Ascending aorta (tissue), 2 donors: ENCODE measurements around the gene ITGB7. TPM values are rescaled to one million over a fixed set of nuclear protein-coding genes. Genes with fewer than 3 reads are reported as not detected.

Experiments used
- DNase-seq, 2 donors: peaks; one replicate each; pipeline ENCODE4 v3.0.0-alpha.2; 2019; ENCODE audit warnings: low spot score in 2 of 2
- H3K27ac ChIP-seq, 2 donors: fragments of 200-600 bp; sonication (generic); one replicate each; pipeline ENCODE4 v1.5.1; 2016 to 2017; ENCODE audit warnings: mild to moderate bottlenecking in 1 of 2
- H3K27me3 ChIP-seq: fragments of 200-600 bp; sonication (generic); one replicate; pipeline ENCODE4 v1.5.1; 2017
- H3K36me3 ChIP-seq, 2 donors: fragments of 200-600 bp; sonication (generic); one replicate each; pipeline ENCODE4 v1.5.1; 2016
- H3K4me1 ChIP-seq, 2 donors: fragments of 200-600 bp; sonication (generic); one replicate each; pipeline ENCODE4 v1.5.1; 2016 to 2017; ENCODE audit warnings: mild to moderate bottlenecking in 1 of 2
- H3K4me3 ChIP-seq, 2 donors: fragments of 200-600 bp; sonication (generic); one replicate each; pipeline ENCODE4 v1.5.1; 2016 to 2017; ENCODE audit warnings: mild to moderate bottlenecking in 1 of 2
- H3K9me3 ChIP-seq, 2 donors: fragments of 200-600 bp; sonication (generic); one replicate each; pipeline ENCODE4 v1.5.1; 2016
- CTCF ChIP-seq, 3 experiments: fragments of 200-600 bp in 2 of 3; fragments of 450-650 bp in 1 of 3; sonication (generic) in 2 of 3; IDR thresholded peaks; one replicate each; pipeline ENCODE4 v1.5.1; 2016 to 2019; ENCODE audit warnings: antibody characterized with exemption in 3 of 3, mild to moderate bottlenecking in 1 of 3, moderate library complexity in 1 of 3
- intact Hi-C: fragments of 100-400 bp; cut with DNase I; formaldehyde crosslinking; loops from one replicate; pipeline ENCODE4 v1.15.1; 2023
- total RNA-seq: library from RNA; depleted of rRNA; stranded (reverse); fragments of >200 nt; gene quantifications from one replicate; pipeline ENCODE4 v1.1.0, GENCODE V29; 2016

ITGB7 gene
- total RNA-seq, 1 donor from 2014 or later = 1.6 TPM

GRCh38 chr12:53221203-53222080 is 14.4 kb upstream of the ITGB7 start:
- peak overlapping the region; percentile 85 to 90 for H3K4me3 ChIP-seq
- no peaks in the 10 kb centered on the region for H3K9me3 ChIP-seq
- no peaks in the 10 kb centered on the region for H3K36me3 ChIP-seq
- peak; percentile 7 to 19 (median 12) for TF ChIP-seq CTCF (IDR thresholded peaks at IDR 0.05)
- H3K27me3 ChIP-seq = no peaks in the 10 kb centered on the region
- intact Hi-C loops = loop anchor here (1.0 to 10.0 kb wide), 3 partner anchors 10 to 1177 kb away; partner anchors contain the start of gene ESPL1
- H3K4me1 ChIP-seq = peaks cover 35 to 59% of the 10 kb centered on the region in 2 donors
- peak in 1 of 2 donors; percentile 85 for DNase-seq
- H3K27ac ChIP-seq = peak overlapping the region; percentile 92 to 96

- intact Hi-C loops = loop anchor here (1.0 to 10.0 kb wide), 3 partner anchors 11 to 1176 kb away; partner anchors contain the start of gene ESPL1
- no peak for TF ChIP-seq CTCF (IDR thresholded peaks at IDR 0.05)
- peak; percentile 61 to 94 for DNase-seq
- Histone ChIP-seq H3K36me3 (no peaks in the 10 kb centered on the region), H3K4me1 (peaks cover 35 to 56% of the 10 kb centered on the region in 2 donors), H3K27me3 (no peaks in the 10 kb centered on the region), H3K9me3 (no peaks in the 10 kb centered on the region), H3K4me3 (peak overlapping the region; percentile 85 to 90), H3K27ac (peak overlapping the region; percentile 92 to 96)
These were observed 13.7 kb upstream of the ITGB7 start for GRCh38 chr12:53220694-53221202.

GRCh38 chr12:53219956-53220693 is 13.1 kb upstream of the ITGB7 start:
- peak in 1 of 2 donors; percentile 82 for DNase-seq
- intact Hi-C loops = loop anchor here (2.0 to 10.0 kb wide), 3 partner anchors 49 to 1175 kb away; partner anchors contain the start of genes ESPL1 and PFDN5
- peaks cover 31 to 56% of the 10 kb centered on the region in 2 donors for H3K4me1 ChIP-seq
- peak overlapping the region; percentile 80 to 96 for H3K27ac ChIP-seq
- no peaks in the 10 kb centered on the region for H3K9me3 ChIP-seq
- peak overlapping the region; percentile 85 to 90 for H3K4me3 ChIP-seq
- no peaks in the 10 kb centered on the region for H3K27me3 ChIP-seq
- H3K36me3 ChIP-seq = peaks cover under 1 to 5% of the 10 kb centered on the region in 2 donors
- no peak for TF ChIP-seq CTCF (IDR thresholded peaks at IDR 0.05)

GRCh38 chr12:53219292-53219955 is 12.4 kb upstream of the ITGB7 start:
- no peak for DNase-seq
- H3K4me1 ChIP-seq = peaks cover 27 to 49% of the 10 kb centered on the region in 2 donors
- intact Hi-C loops = loop anchor here (2.0 kb wide), 1 partner anchor 75 kb away; the partner anchor contains the start of gene PFDN5

More at GRCh38 chr12:53219292-53219955, 12.4 kb upstream of the ITGB7 start:
- TF ChIP-seq CTCF (IDR thresholded peaks at IDR 0.05) = no peak
- peak overlapping the region; percentile 85 to 90 for H3K4me3 ChIP-seq
- peak overlapping the region; percentile 80 to 96 for H3K27ac ChIP-seq
- peaks cover 7 to 12% of the 10 kb centered on the region in 2 donors for H3K36me3 ChIP-seq
- no peaks in the 10 kb centered on the region for H3K9me3 ChIP-seq
- no peaks in the 10 kb centered on the region for H3K27me3 ChIP-seq
